ENCODE measurements around the gene PIGU.

- TF ChIP-seq MAX (IDR thresholded peaks at IDR 0.05; ENCODE audit: low read depth, low read length) = no peak
- TF ChIP-seq POLR2A (IDR thresholded peaks at IDR 0.05; ENCODE audit: extremely low read depth, insufficient read length) = no peak
- no peak for TF ChIP-seq CTCF (IDR thresholded peaks at IDR 0.05; ENCODE audit: low read depth, low read length)
- no peak for TF ChIP-seq MYC (IDR thresholded peaks at IDR 0.05; ENCODE audit: low read depth, low read length)
These were observed 48.9 kb downstream of the PIGU start for GRCh38 chr20:34628026-34628425.
